K562 (cell line): ENCODE measurements around the gene SRSF1. TPM values are rescaled to one million over a fixed set of nuclear protein-coding genes. Genes with fewer than 3 reads are reported as not detected.

Experiments used
- ASH1L ChIP-seq: fragments of 450-650 bp; IDR thresholded peaks from 2 replicates; pipeline ENCODE4 v1.6.1; 2018; ENCODE audit warnings: borderline replicate concordance, mild to moderate bottlenecking, low read depth; ENCODE audit not compliant: partially characterized antibody
- CBX5 ChIP-seq: IDR thresholded peaks from 2 replicates; pipeline ENCODE4 v1.6.1; 2014; ENCODE audit warnings: low read depth, borderline replicate concordance
- CEBPZ ChIP-seq: fragments of 150-350 bp; IDR thresholded peaks from 2 replicates; pipeline ENCODE4 v1.6.1; 2014; ENCODE audit warnings: low read depth, mild to moderate bottlenecking, low read length, borderline replicate concordance
- CTCFL ChIP-seq: IDR thresholded peaks from 2 replicates; pipeline ENCODE4 v1.6.1; 2011; ENCODE audit warnings: borderline replicate concordance, low read depth, mild to moderate bottlenecking, moderate library complexity, low read length; ENCODE audit not compliant: insufficient read depth, poor library complexity, severe bottlenecking
- EGR1 ChIP-seq: fragments of 450-650 bp; conservative IDR thresholded peaks from 2 replicates; pipeline ENCODE4 v1.6.1; 2017; ENCODE audit warnings: mild to moderate bottlenecking
- ETV1 ChIP-seq: fragments of 450-650 bp; conservative IDR thresholded peaks from 2 replicates; pipeline ENCODE4 v1.6.1; 2016; ENCODE audit warnings: missing genetic modification characterization, control low read depth, low read depth, missing compliant biosample characterization
- GABPA ChIP-seq: fragments of 200-800 bp; sonication (Bioruptor generic); conservative IDR thresholded peaks from 2 replicates; pipeline ENCODE4 v1.6.1; 2016; ENCODE audit warnings: low read depth, missing genetic modification characterization, missing compliant biosample characterization
- HDGF ChIP-seq: fragments of 450-650 bp; IDR thresholded peaks from 2 replicates; pipeline ENCODE4 v1.6.1; 2016
- KLF10 ChIP-seq: fragments of 250-450 bp; sonication (Bioruptor Pico); IDR thresholded peaks from 2 replicates; pipeline ENCODE4 v1.6.1; 2021; ENCODE audit warnings: matching md5 sums
- LARP7 ChIP-seq: fragments of 450-650 bp; IDR thresholded peaks from 2 replicates; pipeline ENCODE4 v1.6.1; 2016
- NFRKB ChIP-seq: fragments of 450-650 bp; IDR thresholded peaks from 2 replicates; pipeline ENCODE4 v1.6.1; 2016; ENCODE audit warnings: low read depth
- PHTF2 ChIP-seq: fragments of 250-450 bp; sonication (Bioruptor Pico); IDR thresholded peaks from 2 replicates; pipeline ENCODE4 v1.5.0; 2021; ENCODE audit warnings: mild to moderate bottlenecking
- SLC30A9 ChIP-seq: fragments of 250-450 bp; sonication (Bioruptor Pico); IDR thresholded peaks from 2 replicates; pipeline ENCODE4 v1.8.0; 2022; ENCODE audit warnings: mild to moderate bottlenecking, moderate library complexity
- SNAPC5 ChIP-seq: fragments of 250-450 bp; sonication (Bioruptor Pico); IDR thresholded peaks from 2 replicates; pipeline ENCODE4 v1.8.0; 2021; ENCODE audit warnings: moderate library complexity, mild to moderate bottlenecking, inconsistent platforms
- STAT5A ChIP-seq: IDR thresholded peaks from 2 replicates; pipeline ENCODE4 v1.6.1; 2012; ENCODE audit warnings: low read length, inconsistent platforms, borderline replicate concordance
- THAP12 ChIP-seq: fragments of 250-450 bp; sonication (Bioruptor Pico); IDR thresholded peaks from 2 replicates; pipeline ENCODE4 v1.9.0; 2021; ENCODE audit warnings: mild to moderate bottlenecking, inconsistent platforms
- ZFPM2 ChIP-seq: fragments of 250-450 bp; sonication (Bioruptor Pico); IDR thresholded peaks from 2 replicates; pipeline ENCODE4 v1.5.1; 2022; ENCODE audit warnings: mild to moderate bottlenecking
- ZNF3 ChIP-seq: fragments of 250-450 bp; sonication (Bioruptor Pico); IDR thresholded peaks from 2 replicates; pipeline ENCODE4 v1.5.0; 2021; ENCODE audit warnings: mild to moderate bottlenecking, moderate library complexity
- ZNF324 ChIP-seq: fragments of 250-450 bp; sonication (Bioruptor Pico); IDR thresholded peaks from 2 replicates; pipeline ENCODE4 v1.4.0; 2020; ENCODE audit warnings: mild to moderate bottlenecking
- ZNF449 ChIP-seq: fragments of 250-450 bp; sonication (Bioruptor Pico); IDR thresholded peaks from 2 replicates; pipeline ENCODE4 v1.8.0; 2022; ENCODE audit warnings: moderate library complexity, mild to moderate bottlenecking, inconsistent platforms
- polyA plus RNA-seq, 8 experiments: library from polyadenylated mRNA; depleted of rRNA in 4 of 8; stranded (reverse) in 5 of 8; unstranded in 3 of 8; fragments of >200 nt; fragmentation: Nextera tagmentation in 2 of 8; fragmentation: Illumina TruSeq in 1 of 8; extraction: Ambion mirVana in 2 of 8; extraction: Trizol in 1 of 8; gene quantifications; 2 replicates each; pipeline versions ENCODE4 v1.2.1 to v1.2.3, GENCODE V29; 2011 to 2014; ENCODE audit warnings: inconsistent platforms in 1 of 8, missing spikeins in 1 of 8
- total RNA-seq, 7 experiments: library from RNA; depleted of rRNA in 6 of 7; stranded (reverse); fragments of >200 nt in 6 of 7; fragmentation: Illumina TruSeq in 2 of 7; extraction: Trizol in 2 of 7; gene quantifications; 2 replicates each; pipeline versions ENCODE4 v1.2.1 to v1.2.3, GENCODE V29; 2011 to 2021; ENCODE audit warnings: low replicate concordance in 1 of 7

SRSF1 gene
- total and polyA plus RNA-seq, 9 of the 15 experiments (the other 6 are each of a cell fraction or from before 2014, with no cell fraction given) = 77.8 to 559 (median 442) TPM

- no peak for TF ChIP-seq CEBPZ
- TF ChIP-seq GABPA (tag) = peak; percentile 92
- TF ChIP-seq CTCFL = no peak
- no peak for TF ChIP-seq SNAPC5
- TF ChIP-seq NFRKB = no peak; the same call in 1 of the 2 replicates
- no peak for TF ChIP-seq ZNF3 (CRISPR knock-in tag)
- no peak for TF ChIP-seq STAT5A
- no peak for TF ChIP-seq SLC30A9 (CRISPR knock-in tag)
- TF ChIP-seq LARP7 = 0 out of 2 replicates have a peak, but pooled peaks have one; percentile 25
- no peak for TF ChIP-seq PHTF2 (CRISPR knock-in tag)
- TF ChIP-seq ASH1L = no peak
- 0 out of 2 replicates have a peak, but pooled peaks have one; percentile 11 for TF ChIP-seq THAP12 (CRISPR knock-in tag)
- no peak for TF ChIP-seq ZNF324 (CRISPR knock-in tag)
- peak; percentile 55 for TF ChIP-seq EGR1
- TF ChIP-seq KLF10 = no peak
- TF ChIP-seq HDGF = no peak
- no peak for TF ChIP-seq ZFPM2
- TF ChIP-seq CBX5 = no peak
- no peak for TF ChIP-seq ZNF449 (CRISPR knock-in tag)
- no peak for TF ChIP-seq ETV1
Observed at GRCh38 chr17:57987581-57988300, 19.3 kb downstream of the SRSF1 start, which contains the start of gene VEZF1 (continued).
